ENCODE data around the gene REG1B. TPM values are rescaled to one million over a fixed set of nuclear protein-coding genes. Genes with fewer than 3 reads are reported as not detected.

The REG1B gene
- total RNA-seq, 2 experiments from 2014 or later: not detected

DNA sequence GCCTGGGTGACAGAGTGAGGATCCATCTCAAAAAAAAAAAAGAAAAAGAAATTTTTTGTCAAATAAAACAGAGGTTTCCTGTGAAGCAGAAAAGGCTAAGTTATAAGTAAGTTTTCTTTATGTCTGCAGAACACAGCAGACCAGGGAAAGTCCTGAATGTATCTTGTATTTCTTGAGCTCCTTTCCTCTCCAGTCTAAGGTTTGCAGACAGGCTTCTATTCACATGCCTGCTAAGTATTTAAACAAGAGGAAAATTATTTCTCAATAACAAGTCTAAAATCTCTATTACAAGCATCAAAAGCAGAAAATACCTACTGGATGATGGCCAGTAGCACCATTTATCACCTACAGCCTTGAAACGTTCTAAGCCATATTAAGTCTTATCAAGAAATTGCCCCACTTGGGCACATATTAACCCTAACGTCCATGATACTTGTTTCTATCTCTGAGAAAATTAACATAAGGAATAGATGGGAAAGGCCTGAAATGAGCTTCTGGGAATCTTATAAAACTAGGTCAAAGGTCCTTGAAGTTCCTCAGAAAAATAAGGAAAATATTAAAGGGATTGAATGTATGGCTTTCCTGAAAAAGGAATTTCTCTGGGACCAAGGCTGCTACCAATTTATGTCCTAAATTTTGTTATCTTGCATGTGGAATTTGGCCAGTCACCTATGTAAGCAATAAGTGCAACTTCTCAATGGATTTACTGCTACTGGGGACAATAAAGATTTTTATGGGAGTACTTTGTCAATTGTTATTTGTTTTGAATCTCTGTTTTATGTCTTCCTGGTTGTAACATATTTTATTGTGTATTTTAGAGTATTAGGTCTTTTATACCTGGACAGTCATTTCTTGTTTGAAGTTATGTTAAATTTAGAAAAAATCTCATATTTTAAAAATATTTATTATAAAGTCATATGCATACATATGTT is 29.5 kb upstream of the REG1B start:
- POLR2A ChIA-PET: no interaction called here
- no peak for TF ChIP-seq CTCF (IDR thresholded peaks at IDR 0.05)
- DNase-seq: no peak
- Mint-ChIP-seq H3K36me3 (ENCODE audit: low read depth) (no peaks in the 10 kb centered on the region), H3K27ac (no peak overlapping the region), H3K4me3 (no peak overlapping the region), H3K9me3 (peaks cover 1% of the 10 kb centered on the region), H3K4me1 (ENCODE audit: low read depth) (no peaks in the 10 kb centered on the region), H3K27me3 (no peaks in the 10 kb centered on the region)
- intact Hi-C loops (cut with micrococcal nuclease): no loop called here
- ATAC-seq: no peak
- CTCF ChIA-PET: interaction anchor here (1.0 kb wide), 1 partner anchor 17 kb away, joined by 3 read pairs; no protein-coding TSS in a partner anchor

DNA sequence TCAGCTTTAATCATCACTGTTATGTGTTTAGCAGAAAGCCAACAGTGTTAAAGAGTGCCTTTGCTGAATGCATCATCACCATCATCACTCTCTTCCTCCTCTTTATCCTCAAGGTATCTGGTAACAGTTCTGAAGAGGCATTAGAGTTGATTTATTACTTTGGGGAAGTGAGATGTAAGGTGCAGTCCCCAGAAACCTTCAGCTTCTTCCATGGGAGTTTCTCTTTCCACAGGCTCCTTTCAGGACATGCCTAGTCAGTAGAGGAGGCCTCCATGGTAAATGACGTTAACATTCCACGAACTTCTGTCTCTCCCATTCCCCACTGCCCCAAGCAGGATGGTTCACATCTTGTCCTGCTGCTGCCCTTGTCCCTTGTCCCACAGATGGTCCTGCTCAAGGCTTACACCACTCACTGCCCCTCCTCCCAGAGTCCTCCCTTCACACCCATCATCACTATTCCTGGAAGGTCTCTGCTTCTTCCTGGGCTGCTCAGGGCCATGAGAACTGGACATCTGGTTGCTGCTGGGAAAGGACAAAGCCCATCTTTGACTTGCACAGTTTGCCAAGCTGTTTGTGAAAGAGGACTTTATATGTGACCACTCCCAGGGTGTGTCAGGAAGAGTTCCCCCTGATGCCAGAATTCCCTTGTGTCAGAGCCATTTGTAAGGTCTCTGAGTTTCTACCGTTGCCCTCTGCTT is 27.2 kb upstream of the REG1B start:
- TF ChIP-seq CTCF (IDR thresholded peaks at IDR 0.05): no peak
- Mint-ChIP-seq H3K4me1 (ENCODE audit: low read depth) (no peaks in the 10 kb centered on the region), H3K27ac (no peak overlapping the region), H3K36me3 (ENCODE audit: low read depth) (no peaks in the 10 kb centered on the region), H3K4me3 (no peak overlapping the region), H3K27me3 (no peaks in the 10 kb centered on the region), H3K9me3 (peaks cover 1% of the 10 kb centered on the region)
- intact Hi-C loops (cut with micrococcal nuclease): no loop called here
- CTCF ChIA-PET: no interaction called here
- DNase-seq (no peak), ATAC-seq (no peak)
- POLR2A ChIA-PET: interaction anchor here (0.6 kb wide), 1 partner anchor 1224 kb away, joined by 3 read pairs; no protein-coding TSS in a partner anchor

- Mint-ChIP-seq H3K4me1 (ENCODE audit: low read depth) (no peaks in the 10 kb centered on the region), H3K4me3 (no peak overlapping the region), H3K27ac (no peak overlapping the region), H3K27me3 (no peaks in the 10 kb centered on the region), H3K36me3 (ENCODE audit: low read depth) (no peaks in the 10 kb centered on the region), H3K9me3 (no peaks in the 10 kb centered on the region)
- DNase-seq: no peak
- TF ChIP-seq CTCF (IDR thresholded peaks at IDR 0.05): no peak
- no peak for ATAC-seq
- CTCF ChIA-PET: no interaction called here
- intact Hi-C loops (cut with micrococcal nuclease): no loop called here
- POLR2A ChIA-PET: no interaction called here
Observed at GRCh38 chr2:79112269-79112668, 24.5 kb upstream of the REG1B start.

DNA sequence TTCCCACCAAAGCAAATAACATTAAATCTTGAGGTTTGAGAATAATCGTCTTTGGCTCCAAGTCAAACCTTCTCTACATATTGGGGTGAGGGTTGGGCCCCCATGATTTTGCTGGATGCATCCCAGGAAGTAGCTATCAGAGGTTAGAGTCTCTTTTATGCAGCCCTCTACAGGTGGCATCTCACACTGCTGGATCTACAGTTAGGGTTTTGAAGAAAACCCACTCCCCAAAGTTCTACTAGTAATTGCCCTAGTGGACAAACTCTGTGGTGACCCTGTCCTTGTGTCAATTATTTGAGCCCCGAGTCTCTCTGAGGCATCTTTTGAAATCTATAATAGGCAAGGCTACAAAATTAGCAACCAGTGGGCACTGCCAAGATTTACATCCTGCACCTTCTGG is 17.5 kb upstream of the REG1B start:
- Mint-ChIP-seq H3K36me3 (ENCODE audit: low read depth) (no peaks in the 10 kb centered on the region), H3K9me3 (peaks cover 8% of the 10 kb centered on the region), H3K27me3 (no peaks in the 10 kb centered on the region), H3K4me1 (ENCODE audit: low read depth) (no peaks in the 10 kb centered on the region), H3K4me3 (no peak overlapping the region), H3K27ac (no peak overlapping the region)
- ATAC-seq (no peak), DNase-seq (no peak)
- POLR2A ChIA-PET: no interaction called here
- TF ChIP-seq CTCF (IDR thresholded peaks at IDR 0.05): no peak
- CTCF ChIA-PET: no interaction called here
- intact Hi-C loops (cut with micrococcal nuclease): no loop called here

DNA sequence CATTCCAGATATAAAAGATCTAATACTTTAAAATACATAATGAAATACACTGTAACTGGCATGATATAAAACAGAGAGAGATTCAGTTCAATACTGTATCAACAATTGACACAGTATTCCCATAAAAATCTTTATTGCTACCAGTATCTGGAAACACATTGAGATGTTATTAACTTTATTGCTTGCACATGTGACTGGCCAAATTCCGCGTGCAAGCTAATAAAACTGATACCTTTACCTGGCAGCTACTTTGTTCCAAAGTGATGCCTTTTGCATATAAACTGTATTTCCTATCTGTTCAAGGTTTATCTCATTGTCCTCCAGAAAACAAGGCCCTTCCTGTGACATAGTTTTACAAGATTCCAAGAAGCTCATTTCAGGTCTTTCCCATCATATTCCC is 15.4 kb upstream of the REG1B start:
- Mint-ChIP-seq H3K36me3 (ENCODE audit: low read depth) (no peaks in the 10 kb centered on the region), H3K4me1 (ENCODE audit: low read depth) (no peaks in the 10 kb centered on the region), H3K4me3 (no peak overlapping the region), H3K9me3 (peaks cover 8% of the 10 kb centered on the region), H3K27me3 (no peaks in the 10 kb centered on the region), H3K27ac (no peak overlapping the region)
- ATAC-seq (no peak), DNase-seq (no peak)
- intact Hi-C loops (cut with micrococcal nuclease): no loop called here
- ChIA-PET CTCF (no interaction called here), POLR2A (no interaction called here)
- no peak for TF ChIP-seq CTCF (IDR thresholded peaks at IDR 0.05)

Measured in activated CD8-positive, alpha-beta T cell treated with anti-CD3 and anti-CD28 coated beads for 36 hours (primary cell).